Amygdala (tissue), 56 donors: ENCODE measurements around the gene KITLG.
"Not testable (repeated sequence)": the region's sequence is repeated elsewhere in the genome, so short reads cannot be mapped to it uniquely, and the experiment has no call there.

Experiments
- DNase-seq, 56 donors: peaks; one replicate each; lab custom pipeline; 2025; lab: John Stamatoyannopoulos, UW

The KITLG gene

GRCh38 chr12:88577537-88577936 lies 2.7 kb downstream of the KITLG start:
- DNase-seq, result no peak

DNA sequence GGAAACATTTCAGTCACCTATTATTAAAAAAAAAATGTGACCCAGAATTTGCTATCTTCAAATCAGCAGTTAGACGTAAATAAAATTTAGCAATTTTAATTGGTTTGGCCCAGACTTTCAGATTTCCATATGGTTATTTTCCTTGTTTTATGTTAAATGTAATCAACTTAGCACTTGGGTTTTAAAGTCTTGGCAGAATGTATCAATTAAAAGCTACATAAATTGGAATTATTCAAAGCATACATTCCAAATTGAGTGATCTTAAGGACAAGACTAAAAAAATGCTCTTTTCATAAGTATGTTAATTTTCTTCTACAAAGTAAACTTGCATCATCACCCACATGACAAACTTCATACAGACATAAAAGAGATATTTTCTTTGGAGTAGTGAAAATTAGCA lies 3.4 kb downstream of the KITLG start:
- no peak for DNase-seq

GRCh38 chr12:88575361-88575970 lies 4.8 kb downstream of the KITLG start:
- DNase-seq, result no peak

DNA sequence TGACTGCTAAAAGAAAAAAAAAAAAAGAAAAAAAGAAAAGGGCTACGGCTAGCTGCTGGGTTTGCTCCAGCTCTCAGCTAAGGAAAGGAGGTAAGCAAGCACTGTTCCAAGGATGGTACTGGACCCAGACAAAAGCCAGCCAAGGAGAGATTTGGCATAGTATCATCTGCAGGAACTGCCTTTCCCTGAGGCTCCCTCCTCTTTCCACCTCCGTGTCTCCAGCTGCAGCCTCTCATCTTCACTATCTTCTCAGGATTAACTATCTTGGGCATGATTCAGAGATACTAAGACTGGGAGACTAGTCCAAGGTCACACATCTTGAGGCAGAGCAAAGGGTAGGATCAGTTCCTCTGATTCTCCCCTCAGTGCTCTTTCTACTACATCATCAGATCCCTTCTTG lies 6.0 kb downstream of the KITLG start:
- no peak for DNase-seq

GRCh38 chr12:88573583-88573982 lies 6.7 kb downstream of the KITLG start:
- DNase-seq, result no peak

DNA sequence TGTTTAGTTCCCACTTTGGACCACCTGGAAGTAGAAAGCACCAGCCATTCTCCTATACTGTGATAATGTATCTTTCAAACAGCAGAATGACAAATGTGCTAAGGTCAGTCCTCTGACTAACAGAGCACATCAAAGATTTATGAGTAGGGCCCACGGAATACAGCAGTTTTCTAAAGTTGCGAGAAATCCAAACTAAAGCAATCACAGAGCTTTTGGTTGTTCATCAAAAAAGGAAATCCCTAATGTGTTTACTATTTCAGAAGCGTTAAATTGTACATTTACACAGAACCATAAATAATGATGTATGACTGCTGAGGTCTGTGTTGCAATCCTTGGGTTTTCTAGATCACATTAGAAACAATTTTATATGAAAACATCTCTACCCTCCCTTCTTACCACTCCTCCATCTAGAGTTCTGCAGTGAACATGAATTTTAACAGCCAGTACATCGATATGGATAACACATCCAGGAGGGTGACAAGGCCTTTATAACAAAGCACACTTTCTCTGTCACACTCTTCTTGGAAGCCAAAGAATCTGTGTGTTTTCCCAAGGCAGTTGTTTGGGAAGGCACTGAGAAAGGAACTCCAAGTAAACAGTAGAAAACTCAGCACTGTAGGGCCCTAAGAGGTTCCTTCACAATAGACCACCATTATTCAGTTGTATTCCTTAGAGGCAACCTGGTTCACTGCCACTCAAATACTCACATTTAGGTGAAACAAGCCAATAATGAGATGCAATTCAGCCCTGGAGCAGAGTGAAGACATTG lies 7.3 kb downstream of the KITLG start:
- no peak for DNase-seq

- no peak for DNase-seq
Observed at GRCh38 chr12:88571543-88571942, 8.7 kb downstream of the KITLG start.

- no peak for DNase-seq
Observed at GRCh38 chr12:88570103-88570502, 10.2 kb downstream of the KITLG start.

GRCh38 chr12:88566430-88566829 lies 13.8 kb downstream of the KITLG start:
- no peak for DNase-seq

DNA sequence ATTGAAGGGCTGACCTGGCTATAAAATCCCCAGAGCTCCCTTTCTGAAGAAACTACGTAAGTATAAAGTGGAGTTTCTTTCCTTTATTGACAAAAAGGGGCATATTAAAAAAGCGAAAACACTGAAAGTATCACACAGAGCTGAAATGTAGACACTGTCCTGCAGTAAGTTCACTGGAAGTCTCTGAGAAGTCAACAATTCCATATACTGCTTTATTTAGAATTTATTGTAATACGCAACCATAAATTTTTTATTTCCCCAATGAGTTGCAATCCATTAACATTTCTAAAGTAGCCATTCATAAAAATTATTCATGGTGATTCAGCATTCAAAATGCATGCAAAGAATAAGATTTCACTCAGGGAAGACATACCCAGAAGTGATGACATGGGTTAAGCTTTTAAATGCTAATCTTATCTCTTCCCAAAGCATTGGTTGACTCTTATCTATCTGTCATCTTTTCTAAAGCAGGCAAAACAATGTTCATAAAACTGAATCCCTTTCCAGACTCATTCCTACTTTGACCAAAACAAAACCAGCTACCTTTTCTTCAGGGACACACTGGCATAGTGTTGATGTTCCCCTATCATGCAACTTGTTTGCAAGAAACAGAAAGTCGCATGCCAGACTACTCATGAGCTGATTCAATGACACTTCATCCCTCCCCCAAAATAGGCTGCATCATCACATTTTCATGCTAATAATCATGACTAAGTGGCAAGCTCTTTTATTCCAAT lies 17.3 kb downstream of the KITLG start:
- DNase-seq, result no peak

DNA sequence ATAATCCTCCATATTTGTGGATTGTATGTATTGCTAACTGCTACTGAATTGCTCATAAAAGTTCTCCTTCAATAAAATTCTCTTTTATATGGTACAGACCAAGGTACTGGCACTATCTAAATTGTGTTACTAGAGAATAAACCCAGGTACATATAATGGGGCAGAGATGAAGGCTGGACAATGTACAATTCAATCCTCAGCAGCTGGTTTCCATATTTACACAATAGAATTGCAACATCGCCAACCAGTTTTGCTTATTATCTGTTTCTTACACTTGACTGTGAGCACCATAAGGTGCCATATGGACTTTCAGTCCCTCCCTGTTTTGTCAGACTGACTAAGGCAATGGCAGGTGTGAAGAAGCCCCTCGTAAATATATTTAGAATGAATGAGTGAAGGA lies 18.1 kb downstream of the KITLG start:
- DNase-seq, result no peak

DNA sequence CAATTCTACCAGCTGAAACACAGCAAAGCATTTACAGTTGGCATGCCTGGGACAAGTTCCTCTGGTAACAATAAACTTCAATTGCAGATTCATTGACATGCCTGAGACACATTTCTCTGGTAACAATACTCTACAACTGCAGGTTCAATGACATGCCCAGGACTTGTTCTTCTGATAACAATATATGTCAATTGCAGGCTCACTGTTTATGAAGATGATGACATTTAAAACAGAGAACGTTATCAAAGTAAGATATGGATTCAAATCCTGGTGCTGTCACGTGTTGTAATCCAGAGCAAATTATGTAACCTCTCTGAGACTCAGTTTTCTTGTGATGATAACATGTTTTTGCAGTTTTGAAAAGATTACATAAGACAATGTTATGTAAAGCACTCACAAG lies 20.5 kb downstream of the KITLG start:
- no peak for DNase-seq

DNA sequence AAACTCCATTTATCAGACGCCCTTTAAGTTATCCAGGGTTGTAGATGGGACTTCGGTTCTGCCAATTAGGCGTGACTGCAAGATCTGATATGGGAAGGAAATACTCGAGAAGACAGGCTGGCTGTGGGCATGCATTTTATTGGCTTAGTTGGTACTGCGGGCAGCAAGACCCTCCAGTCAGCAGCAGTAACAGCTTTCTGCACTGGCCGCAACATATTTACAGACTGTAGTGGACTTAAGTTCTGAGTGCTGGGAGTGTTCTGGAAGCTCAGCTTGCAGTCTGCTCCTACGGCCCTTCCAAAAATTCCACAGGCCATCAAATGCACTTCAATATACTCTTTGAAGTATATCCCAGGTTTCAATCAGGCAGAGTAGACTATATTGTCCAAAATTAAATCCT lies 21.1 kb downstream of the KITLG start:
- no peak for DNase-seq

GRCh38 chr12:88558340-88558867 lies 21.9 kb downstream of the KITLG start:
- no peak for DNase-seq

DNA sequence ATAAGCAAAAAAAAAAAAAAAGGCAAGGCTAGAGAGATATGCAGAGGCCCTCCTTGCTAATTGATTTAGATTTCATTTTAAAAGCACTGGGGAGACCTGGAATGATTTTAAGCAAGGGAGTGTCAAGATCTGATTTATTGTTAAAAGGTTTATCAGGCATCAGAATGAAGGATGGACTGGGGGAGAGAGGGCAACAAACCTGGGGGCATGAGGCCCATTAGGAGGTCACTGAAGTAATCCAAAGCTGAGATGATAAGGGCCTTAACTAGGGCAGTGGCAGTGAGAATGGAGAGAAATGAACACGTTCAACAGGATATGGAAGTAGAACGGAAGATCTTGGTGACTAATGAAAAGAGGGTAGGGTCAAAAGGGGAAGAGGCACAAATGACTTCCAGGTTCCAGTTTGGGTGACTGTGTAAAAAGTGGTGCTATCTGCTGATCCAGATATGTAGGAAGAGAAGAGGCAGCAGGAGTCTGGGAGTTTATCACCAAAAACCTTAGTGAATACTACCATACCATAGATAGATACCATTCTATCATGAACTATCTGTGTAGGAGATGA lies 24.0 kb downstream of the KITLG start:
- no peak for DNase-seq

DNA sequence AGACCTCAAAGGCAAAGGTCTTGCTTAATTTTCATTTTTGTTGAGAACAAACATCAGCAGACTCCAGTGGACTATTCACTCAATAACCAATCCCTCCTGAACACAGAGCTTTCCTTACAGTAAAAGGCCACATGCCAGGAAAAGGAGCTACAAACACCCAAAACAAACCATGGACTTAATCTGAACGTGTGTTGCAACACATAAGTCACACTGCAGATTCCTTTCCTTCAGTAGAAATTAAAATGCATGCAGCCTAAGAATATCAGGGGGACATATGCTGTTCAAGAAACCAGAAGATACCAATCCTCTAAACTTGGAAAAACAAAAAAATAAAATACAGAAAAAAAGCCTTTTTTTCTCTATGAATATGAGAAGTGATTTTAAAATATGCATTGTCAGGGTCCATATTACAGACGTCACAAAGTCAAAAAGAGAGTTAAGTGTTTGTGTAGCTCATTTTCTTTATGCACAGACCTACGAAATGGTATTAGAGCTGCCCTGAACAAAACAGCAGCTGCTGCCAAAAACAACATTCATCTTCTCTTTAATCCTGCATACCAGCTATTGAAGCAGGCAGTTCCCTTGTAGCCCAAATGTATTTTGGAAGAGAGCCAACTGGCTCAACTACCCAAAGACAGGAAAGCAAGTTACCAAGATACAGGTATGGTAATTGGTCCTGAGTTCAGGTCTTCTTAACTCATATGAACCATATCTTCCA lies 26.2 kb downstream of the KITLG start:
- DNase-seq, result no peak

DNA sequence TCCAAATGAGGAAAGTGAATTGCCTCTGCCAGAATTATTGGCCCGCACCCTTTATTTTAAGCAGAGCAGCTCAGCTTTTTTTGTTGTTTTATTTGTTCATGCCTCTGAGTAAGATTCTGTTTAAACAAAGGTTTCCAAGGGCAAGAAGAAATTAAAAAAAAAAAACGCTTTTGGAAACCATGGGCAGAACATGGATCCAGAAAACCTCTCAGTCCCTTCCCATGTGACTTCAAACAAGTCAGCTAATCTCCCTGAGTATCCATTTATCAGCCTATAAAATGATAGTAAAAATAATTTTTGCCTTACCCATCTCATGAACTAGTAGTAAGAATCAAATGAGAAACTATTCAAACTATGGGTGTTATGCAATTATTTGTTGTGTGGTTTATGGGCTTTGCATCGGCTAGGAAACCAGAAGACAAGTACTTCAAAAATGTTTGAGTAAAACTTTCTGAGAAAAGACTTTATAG lies 27.6 kb downstream of the KITLG start:
- DNase-seq, result no peak

DNA sequence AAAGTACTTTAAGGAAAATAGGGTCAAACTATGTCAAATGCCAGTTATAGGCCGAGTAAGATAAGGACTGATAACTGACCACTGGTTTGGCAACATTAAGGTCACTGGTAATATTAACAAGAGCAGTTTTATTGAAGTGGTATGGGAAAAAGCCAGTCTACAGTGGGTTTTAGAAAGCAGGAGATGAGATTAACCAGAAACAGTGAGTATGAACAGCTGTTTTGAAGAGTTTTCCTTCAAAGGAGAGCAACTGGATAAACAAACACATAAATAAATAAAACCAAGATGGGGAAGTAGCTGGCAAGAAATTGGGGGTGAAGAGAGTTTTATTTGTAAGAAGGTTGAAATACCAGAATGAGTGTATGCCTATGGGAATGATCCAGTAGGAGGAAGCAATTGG lies 30.3 kb downstream of the KITLG start:
- no peak for DNase-seq

- DNase-seq, result not testable (repeated sequence)
Observed at GRCh38 chr12:88547949-88548348, 32.3 kb downstream of the KITLG start.

- DNase-seq, result no peak
Observed at GRCh38 chr12:88546853-88547252, 33.4 kb downstream of the KITLG start.
